ENCODE results near the gene B4GALNT1.
"Not testable (repeated sequence)": the region's sequence is repeated elsewhere in the genome, so short reads cannot be mapped to it uniquely, and the experiment has no call there.

Gene B4GALNT1

GRCh38 chr12:57592551-57593165 is 40.3 kb downstream of the B4GALNT1 start:
- H3K4me3 ChIP-seq (ENCODE audit: low read depth, low read length), result no peak overlapping the region

GRCh38 chr12:57591782-57592325 is 41.1 kb downstream of the B4GALNT1 start:
- no peak for DNase-seq (ENCODE audit: low read depth)

More at GRCh38 chr12:57592551-57593165, 40.3 kb downstream of the B4GALNT1 start:
- DNase-seq (ENCODE audit: low read depth), result no peak

GRCh38 chr12:57590864-57591781 is 41.9 kb downstream of the B4GALNT1 start, which contains the start of gene PIP4K2C:
PIP4K2C (plus strand) TSS chr12:57591192; CDS start chr12:57591290, 98 bp downstream.
- no peak for DNase-seq (ENCODE audit: low read depth)
- peak within 1 kb of the TSS; percentile 61 for H3K4me3 ChIP-seq (ENCODE audit: low read depth, low read length)

More at GRCh38 chr12:57591782-57592325, 41.1 kb downstream of the B4GALNT1 start:
- H3K4me3 ChIP-seq (ENCODE audit: low read depth, low read length), result peak overlapping the region; percentile 61

GRCh38 chr12:57590479-57590863 is 42.5 kb downstream of the B4GALNT1 start:
- DNase-seq (ENCODE audit: low read depth), result no peak
- H3K4me3 ChIP-seq (ENCODE audit: low read depth, low read length), result peak overlapping the region; percentile 61

GRCh38 chr12:57588951-57589610 is 43.9 kb downstream of the B4GALNT1 start:
- not testable (repeated sequence) for H3K4me3 ChIP-seq (ENCODE audit: low read depth, low read length); DNase-seq (ENCODE audit: low read depth)

- H3K4me3 ChIP-seq (ENCODE audit: low read depth, low read length), result no peak overlapping the region
- no peak for DNase-seq (ENCODE audit: low read depth)
These were observed 46.1 kb downstream of the B4GALNT1 start for GRCh38 chr12:57586832-57587429.

- DNase-seq (ENCODE audit: low read depth), result no peak
These were observed 46.9 kb downstream of the B4GALNT1 start for GRCh38 chr12:57586128-57586527.

GRCh38 chr12:57585156-57585555 is 47.8 kb downstream of the B4GALNT1 start:
- no peak overlapping the region for H3K4me3 ChIP-seq (ENCODE audit: low read depth, low read length)
- DNase-seq (ENCODE audit: low read depth), result no peak

More at GRCh38 chr12:57586128-57586527, 46.9 kb downstream of the B4GALNT1 start:
- H3K4me3 ChIP-seq (ENCODE audit: low read depth, low read length), result no peak overlapping the region

GRCh38 chr12:57584690-57585089 is 48.3 kb downstream of the B4GALNT1 start:
- no peak overlapping the region for H3K4me3 ChIP-seq (ENCODE audit: low read depth, low read length)
- no peak for DNase-seq (ENCODE audit: low read depth)

- H3K4me3 ChIP-seq (ENCODE audit: low read depth, low read length), result no peak overlapping the region
These were observed 49.0 kb downstream of the B4GALNT1 start for GRCh38 chr12:57584050-57584449.

GRCh38 chr12:57583008-57583831 is 49.8 kb downstream of the B4GALNT1 start:
- DNase-seq (ENCODE audit: low read depth), result peak; percentile 36

More at GRCh38 chr12:57584050-57584449, 49.0 kb downstream of the B4GALNT1 start:
- no peak for DNase-seq (ENCODE audit: low read depth)

GRCh38 chr12:57582440-57582839 is 50.6 kb downstream of the B4GALNT1 start:
- no peak for DNase-seq (ENCODE audit: low read depth)
- no peak overlapping the region for H3K4me3 ChIP-seq (ENCODE audit: low read depth, low read length)

More at GRCh38 chr12:57583008-57583831, 49.8 kb downstream of the B4GALNT1 start:
- no peak overlapping the region for H3K4me3 ChIP-seq (ENCODE audit: low read depth, low read length)

GRCh38 chr12:57581802-57582201 is 51.2 kb downstream of the B4GALNT1 start:
- no peak overlapping the region for H3K4me3 ChIP-seq (ENCODE audit: low read depth, low read length)
- no peak for DNase-seq (ENCODE audit: low read depth)

GRCh38 chr12:57580466-57580795 is 52.6 kb downstream of the B4GALNT1 start:
- H3K4me3 ChIP-seq (ENCODE audit: low read depth, low read length), result no peak overlapping the region
- no peak for DNase-seq (ENCODE audit: low read depth)

- no peak overlapping the region for H3K4me3 ChIP-seq (ENCODE audit: low read depth, low read length)
- DNase-seq (ENCODE audit: low read depth), result no peak
These were observed 53.1 kb downstream of the B4GALNT1 start for GRCh38 chr12:57579677-57580465.

- no peak for DNase-seq (ENCODE audit: low read depth)
- H3K4me3 ChIP-seq (ENCODE audit: low read depth, low read length), result no peak overlapping the region
These were observed 54.0 kb downstream of the B4GALNT1 start for GRCh38 chr12:57579011-57579410.

GRCh38 chr12:57577981-57578758 is 54.8 kb downstream of the B4GALNT1 start:
- no peak for DNase-seq (ENCODE audit: low read depth)
- H3K4me3 ChIP-seq (ENCODE audit: low read depth, low read length), result no peak overlapping the region
